OCI-LY1 (cell line): ENCODE results near the gene SLC6A4.

ENCODE experiments used
- EZH2 ChIP-seq: fragments of 200-600 bp; sonication (generic), shearing (Covaris generic); IDR thresholded peaks from 2 replicates; pipeline ENCODE4 v1.8.0; 2017; ENCODE audit warnings: borderline replicate concordance, mixed run types, mild to moderate bottlenecking, antibody characterized with exemption, low read length, moderate library complexity, mixed read lengths
- TF ChIP-seq, protein P1 (sequence below): fragments of 200-600 bp; sonication (generic), shearing (Covaris generic); IDR thresholded peaks from 2 replicates; pipeline ENCODE4 v1.5.1; 2017; ENCODE audit warnings: mild to moderate bottlenecking, antibody characterized with exemption, low read length, moderate library complexity, mixed read lengths

DNA sequence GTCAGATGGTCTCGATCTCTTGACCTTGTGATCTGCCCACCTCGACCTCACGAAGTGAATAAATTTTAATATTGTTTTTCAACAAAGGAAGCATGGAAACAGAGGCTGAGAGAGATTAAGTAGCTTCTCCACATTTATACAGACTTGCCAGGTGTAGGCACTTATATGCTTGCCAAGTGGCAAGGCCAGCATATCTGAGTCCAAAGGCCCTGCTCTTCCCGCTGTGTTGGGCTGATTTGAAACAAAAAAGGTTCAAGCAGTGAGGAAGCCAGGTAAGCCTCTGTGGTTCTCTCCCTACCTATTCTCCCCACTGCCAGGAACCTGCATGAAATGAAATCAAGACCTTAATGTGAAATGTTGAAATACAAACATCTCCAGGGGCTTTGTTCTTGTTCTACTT, 7.5 kb upstream of the SLC6A4 start:
- TF ChIP-seq, protein P1, sequence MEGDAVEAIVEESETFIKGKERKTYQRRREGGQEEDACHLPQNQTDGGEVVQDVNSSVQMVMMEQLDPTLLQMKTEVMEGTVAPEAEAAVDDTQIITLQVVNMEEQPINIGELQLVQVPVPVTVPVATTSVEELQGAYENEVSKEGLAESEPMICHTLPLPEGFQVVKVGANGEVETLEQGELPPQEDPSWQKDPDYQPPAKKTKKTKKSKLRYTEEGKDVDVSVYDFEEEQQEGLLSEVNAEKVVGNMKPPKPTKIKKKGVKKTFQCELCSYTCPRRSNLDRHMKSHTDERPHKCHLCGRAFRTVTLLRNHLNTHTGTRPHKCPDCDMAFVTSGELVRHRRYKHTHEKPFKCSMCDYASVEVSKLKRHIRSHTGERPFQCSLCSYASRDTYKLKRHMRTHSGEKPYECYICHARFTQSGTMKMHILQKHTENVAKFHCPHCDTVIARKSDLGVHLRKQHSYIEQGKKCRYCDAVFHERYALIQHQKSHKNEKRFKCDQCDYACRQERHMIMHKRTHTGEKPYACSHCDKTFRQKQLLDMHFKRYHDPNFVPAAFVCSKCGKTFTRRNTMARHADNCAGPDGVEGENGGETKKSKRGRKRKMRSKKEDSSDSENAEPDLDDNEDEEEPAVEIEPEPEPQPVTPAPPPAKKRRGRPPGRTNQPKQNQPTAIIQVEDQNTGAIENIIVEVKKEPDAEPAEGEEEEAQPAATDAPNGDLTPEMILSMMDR = no peak
- TF ChIP-seq EZH2 = no peak
